Activated CD4-positive, CD25-positive, alpha-beta regulatory T cell (primary cell): ENCODE results near the gene PDZRN3.

Experiments
- DNase-seq, 4 experiments: peaks; one replicate each; lab custom pipeline; 2025; lab: John Stamatoyannopoulos, UW

Gene PDZRN3

DNA sequence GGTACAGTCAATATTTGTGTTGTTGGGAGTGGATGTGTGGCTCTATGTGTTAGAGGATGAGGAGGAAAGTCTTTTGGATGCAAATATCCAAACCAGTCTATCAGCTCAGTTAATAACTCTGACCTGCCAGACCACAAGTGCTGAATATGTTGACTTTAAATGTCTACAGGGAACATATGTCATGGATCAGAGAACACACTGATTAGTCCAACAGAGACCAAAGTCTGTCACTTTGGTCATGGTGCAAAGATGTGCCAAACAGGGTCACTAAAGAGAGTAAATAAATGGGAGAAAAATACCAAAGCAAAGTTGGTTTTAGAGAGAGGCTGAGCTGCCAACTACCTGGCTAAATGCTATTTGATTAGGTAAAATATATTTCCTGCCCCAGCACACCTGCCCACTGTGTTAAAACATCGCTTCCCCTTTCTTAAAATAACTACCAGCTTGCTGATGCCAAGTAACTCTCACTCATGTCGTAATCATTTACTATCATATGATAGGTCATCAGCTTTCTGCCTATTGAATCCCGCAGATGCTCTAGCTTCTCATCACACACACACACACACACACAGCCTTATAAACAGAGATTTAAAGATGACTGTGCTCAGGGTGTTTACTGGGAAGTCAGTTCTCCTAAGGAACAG is 173.3 kb downstream of the PDZRN3 start:
- DNase-seq, result no peak

DNA sequence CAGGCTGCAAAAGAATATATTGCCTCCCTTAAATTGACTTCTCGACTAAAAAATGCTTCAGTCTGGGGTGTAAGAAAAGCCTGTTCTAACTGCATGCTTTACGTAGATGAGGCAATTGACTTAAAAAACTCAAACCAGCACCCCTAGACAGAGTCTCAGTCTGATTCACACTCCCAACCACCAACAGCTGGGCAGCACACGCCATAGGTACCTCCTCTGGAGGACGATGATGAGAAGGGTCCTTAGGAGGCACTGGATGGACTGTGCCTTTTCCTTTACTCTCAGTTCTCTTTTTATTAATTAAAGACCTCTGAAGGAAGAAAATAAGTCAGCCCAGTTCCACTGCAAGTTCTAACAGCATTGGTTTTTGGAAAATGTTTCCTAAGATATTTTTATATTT is 175.0 kb downstream of the PDZRN3 start:
- DNase-seq, result no peak

DNA sequence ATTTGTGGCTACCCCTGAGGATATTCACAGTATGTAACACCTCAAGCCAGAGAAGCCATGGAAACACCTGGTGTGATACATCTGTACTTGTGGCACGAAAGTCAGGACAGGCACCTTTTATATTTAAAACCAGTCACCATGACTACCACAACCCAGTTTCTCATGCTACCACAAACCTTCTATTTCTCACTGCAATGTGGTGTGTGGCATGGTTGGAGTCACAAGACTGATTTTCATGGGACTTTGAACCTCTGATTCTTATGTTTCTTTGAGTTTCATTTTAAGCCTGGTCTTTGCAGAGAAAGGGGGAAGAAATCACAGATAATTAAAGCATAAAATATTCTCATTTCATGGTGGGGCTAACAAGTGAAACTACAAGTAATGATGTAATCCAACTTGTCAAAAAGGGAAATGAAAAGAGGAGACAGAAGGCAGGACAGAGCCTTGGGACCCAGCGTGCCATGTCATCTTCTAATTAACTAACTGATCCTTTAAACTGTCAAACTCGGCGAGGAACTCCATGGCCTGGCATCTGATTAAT is 175.9 kb downstream of the PDZRN3 start:
- no peak for DNase-seq

DNA sequence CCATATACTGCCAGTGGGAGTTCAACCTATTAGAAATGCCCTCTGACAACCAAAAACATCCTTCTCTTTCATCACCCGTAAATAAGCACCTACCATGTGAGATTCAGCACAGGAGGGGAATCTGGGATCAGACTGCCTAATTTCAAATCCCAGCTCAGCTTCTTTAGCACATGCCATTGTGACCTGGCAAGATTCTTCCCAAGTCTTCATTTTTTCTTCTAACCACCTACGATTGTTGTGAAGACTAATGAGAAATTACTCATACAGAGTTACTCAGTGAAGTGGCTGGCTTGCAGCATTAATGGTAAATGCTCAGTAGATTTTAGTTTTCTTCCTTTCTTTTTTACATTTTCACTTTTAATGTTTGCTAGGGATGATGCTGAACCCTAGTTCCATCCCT is 176.7 kb downstream of the PDZRN3 start:
- DNase-seq, result no peak

DNA sequence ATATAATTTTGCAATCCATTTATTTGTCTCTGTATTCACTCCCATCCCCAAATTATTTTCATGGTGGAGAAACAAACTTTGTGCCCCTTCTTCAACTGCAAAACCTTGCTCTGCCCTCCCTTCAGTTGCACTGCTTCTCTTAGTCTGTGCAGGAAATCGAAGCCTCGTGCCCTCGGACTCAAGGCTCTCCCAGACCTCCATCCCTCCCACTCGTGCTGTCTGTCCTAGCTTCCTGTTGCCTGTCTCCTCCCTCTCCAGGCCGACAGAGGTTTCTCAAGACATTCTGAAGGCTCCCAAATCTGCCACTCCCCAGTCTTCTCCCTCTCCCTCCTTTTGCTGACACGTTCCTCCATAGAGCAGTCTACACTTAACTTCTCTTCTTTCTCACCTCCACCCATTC is 177.6 kb downstream of the PDZRN3 start:
- no peak for DNase-seq

DNA sequence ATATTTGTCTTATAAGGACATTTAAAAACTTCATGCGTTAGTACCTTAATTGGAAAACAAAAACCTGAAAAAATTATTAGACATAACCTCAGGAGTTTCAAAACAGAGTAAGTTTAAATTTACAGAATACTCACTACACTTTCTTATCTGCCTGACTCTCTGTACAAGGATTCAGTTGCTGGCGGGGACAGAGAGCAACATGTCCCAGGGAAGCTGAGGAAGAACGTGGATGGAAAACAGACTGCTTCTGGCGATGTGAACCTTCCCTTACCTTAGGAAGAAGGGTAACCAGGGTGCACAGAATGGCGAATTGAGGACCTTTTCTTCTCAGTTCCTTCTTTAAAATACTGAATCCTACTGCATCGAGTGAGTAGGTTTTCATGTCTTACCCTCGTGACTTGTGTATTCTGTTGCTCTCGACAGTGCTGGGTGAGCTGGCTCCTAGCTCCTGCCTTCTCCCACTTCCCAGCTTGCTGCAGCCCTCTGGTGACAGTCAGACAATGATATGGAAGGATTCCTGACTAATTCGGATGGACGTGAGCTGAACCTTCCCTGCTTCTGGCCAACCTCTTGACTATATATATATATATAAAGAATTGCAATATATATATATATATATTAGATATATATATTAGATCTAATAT is 178.2 kb downstream of the PDZRN3 start:
- no peak for DNase-seq

DNA sequence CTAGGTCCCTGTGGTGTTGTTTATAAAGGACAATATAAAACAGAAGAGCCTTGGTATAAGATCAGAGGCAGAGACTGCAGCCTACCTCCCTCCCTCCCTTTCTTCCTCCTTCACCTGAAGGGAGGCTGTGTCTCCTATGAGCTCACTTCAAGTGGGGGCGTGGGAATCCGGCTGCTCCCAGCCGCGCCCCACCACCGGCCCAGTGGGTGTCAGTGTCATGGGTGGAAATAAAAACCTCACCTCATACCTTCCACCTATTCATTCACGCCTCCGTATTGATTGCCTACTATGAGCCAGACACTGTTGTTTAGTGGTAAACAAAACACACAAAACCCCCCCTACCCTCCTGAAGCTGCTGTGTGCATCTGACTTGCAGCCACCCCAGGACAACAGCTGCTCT is 181.9 kb downstream of the PDZRN3 start:
- no peak for DNase-seq

DNA sequence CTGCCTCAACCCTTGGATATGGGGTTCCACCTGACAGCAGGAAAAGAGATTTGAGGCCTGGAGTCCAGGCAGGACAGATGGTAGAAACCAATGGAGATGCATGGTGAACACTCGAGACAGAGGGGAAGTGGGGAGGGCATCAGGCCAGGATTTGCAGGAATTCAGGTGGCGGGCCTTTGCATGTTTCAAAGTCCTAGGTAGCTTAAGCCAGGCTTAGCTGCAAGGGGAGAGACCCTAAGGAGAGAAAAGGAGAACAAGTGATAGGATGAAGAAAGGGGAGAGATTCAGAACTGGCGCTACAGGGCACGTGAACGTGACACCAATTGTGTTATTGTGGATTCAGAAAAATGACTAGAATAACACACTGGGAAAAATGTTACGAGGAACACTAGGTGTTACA is 182.6 kb downstream of the PDZRN3 start:
- DNase-seq, result no peak

DNA sequence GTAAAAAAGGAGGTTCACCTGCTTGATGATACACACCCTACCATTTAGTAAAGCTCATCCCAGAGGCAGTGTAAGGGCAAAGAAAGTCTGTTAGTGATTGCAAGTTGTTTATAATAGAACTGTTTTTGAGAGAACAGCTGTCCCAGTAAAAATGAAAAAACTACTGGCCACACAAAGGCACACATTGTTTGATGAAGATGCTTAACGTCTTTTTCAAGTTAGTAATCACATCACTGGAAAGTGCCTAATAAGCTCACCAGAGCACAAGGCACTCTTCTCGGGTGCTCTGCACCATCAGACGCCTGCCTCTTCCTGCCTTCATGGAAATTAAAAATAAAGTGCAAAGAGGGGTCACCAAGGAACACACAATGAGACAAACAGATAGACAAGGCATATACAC is 186.9 kb downstream of the PDZRN3 start:
- DNase-seq, result no peak

DNA sequence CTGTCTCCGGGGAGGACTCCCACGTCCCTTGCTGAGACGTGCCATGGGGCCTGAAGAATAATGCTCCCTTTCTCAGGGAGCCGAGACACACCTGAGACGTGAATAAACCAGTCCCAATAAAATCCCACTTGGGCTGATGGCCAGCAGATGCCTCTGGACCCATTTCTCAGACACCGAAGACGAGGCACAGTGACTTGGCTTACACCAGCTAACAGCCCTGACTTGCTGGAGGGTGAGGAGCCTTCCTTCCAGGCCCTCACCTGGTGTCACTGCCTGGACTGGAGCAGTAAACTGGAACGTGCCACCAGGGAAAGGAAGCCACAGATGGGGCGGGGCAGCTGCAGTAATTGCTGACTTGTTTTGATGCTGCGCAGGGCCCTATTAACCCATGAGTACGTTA is 189.7 kb downstream of the PDZRN3 start:
- no peak for DNase-seq

DNA sequence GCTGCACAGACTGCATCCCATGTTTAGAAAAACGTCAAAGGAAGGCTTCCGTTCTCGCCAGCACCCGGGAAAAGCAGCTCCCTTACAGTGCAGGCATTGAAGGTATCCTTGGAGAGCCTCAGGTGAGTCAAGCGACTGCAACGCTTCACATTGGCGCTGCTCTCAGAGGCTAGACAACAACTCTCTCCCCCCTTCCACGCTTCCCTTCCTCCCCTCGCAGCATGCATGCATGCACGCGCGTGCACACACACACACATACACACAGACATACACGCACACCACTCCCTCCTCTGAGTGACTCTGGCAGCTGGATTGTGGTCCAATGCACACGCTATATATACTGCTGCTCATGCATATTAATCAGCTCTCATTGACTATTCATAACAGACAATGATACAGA is 191.1 kb downstream of the PDZRN3 start:
- no peak for DNase-seq

DNA sequence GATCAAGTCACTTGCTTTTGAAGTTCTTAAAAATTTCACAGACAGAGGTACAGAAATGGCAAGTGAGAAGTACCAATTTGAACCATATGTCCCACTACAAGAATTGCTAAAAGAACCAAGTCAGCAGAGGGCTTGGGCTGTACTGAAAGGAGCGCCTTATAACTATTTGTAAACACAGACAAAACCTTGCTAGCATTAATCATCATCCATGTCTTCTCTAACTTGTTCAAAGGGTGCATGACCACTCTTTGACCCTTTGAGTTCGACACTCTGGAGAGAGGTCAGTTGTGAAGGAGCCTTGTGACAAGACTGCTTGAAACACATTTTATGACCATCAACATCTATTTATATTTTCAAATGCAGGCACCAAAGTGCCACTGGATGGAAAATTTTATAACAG is 191.7 kb downstream of the PDZRN3 start:
- DNase-seq, result no peak

DNA sequence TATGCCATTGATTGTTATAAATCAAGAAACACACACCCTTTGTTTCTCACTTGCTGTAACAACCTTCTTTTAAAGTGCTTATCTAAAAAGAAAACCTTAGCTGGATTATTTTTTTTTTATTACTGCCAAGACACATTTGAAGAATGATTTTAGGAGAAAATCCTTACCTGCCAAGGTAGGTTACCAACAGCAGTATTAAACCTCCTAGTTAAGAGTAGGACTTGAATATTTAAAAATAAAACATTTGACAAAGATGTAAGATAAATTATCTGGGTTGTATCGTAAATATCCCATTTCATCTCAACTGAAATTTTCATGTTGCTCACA is 192.1 kb downstream of the PDZRN3 start:
- no peak for DNase-seq

DNA sequence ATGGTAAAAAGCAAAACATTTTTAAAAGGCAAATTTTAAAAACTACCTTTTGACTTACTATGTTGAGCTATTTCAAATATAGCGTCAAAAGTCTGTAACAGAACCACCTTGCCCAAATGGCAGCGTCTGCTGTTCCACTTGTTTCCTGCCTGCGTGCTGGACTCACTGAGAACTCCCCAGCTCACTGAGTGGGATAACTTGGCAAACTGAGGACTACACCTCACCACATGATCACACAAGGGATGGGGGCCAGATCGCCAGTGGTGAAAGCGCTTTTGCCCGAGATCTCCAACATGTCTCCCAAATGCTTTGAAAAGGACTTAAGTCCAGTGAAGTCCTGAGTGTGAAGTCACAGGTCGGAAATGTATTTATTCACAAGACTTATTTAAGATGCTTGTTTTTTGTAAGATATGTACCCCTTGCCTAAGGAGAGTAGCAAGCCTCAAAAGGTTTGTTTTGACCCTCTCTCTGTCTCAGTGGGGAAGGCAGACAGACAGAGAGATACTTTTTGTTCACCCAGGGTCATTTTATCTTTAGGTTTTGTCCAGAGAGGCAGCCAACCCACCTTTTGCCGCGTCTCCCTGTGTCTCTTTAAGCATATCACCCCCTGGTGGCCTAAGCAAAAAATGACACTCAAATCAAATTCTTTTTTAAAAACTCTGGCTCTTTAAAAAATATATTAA is 192.6 kb downstream of the PDZRN3 start:
- no peak for DNase-seq

DNA sequence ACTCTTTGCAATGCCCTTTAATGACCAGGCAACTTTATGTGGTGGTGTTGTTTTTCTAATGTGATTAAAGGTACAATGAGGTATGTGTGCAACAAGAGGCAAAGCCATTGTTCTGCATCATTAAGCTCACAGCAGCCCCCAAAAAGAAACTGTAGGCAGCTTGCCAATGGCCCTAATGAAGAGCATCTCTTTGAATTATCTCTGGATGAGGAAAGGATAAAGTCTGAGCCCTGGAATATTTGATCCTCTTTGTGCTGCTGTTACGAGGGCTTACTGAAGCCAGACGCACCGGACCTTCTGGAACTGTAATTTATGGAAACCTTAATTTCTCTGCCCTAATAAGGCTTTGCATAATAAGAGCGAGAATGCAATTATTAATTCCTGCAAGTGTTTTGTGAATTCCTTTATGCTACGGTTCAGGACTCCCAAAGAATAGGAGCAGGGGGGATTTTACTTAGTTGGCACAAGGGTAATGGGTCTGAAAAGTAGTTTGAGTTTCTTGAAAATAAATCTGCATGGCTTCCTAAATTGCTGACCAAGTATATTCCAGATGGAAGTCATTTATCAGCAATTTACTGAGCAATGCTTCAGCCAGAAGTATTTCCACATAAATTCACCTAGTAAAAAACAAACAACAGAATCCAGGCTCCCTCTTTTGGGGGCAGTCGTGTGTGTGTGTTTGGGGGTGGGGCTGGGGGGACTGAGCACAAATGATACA is 193.4 kb downstream of the PDZRN3 start:
- DNase-seq, result no peak

DNA sequence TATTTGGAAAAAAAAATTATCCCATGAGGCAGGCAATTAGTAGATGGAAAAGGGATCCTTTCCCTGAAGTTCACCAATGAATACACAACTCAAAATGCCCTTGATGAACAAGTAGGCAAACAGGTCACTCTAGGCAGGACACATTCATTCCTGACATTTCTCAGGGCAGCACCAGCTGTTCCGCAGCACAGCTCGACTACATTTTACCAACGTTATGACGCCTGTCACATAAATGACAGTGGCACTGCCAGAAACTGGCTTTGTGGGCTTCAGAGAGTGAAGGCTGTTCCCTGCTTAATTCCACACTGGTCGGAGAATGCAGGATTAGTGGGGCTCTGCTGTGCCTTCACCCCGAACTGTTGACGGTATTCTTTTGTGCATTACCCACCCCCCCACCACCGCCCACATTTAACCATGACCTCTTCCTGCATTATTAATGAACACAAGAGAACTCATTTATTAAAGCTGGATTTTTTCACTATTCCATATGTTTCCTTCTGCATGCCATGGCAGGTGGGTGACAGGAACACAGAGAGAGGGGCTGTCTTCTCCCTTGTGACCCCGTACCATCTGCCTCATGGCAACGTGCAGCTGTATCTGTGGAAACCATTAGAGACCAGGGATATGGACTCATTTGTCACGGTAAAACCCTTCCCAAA is 197.6 kb downstream of the PDZRN3 start:
- no peak for DNase-seq

DNA sequence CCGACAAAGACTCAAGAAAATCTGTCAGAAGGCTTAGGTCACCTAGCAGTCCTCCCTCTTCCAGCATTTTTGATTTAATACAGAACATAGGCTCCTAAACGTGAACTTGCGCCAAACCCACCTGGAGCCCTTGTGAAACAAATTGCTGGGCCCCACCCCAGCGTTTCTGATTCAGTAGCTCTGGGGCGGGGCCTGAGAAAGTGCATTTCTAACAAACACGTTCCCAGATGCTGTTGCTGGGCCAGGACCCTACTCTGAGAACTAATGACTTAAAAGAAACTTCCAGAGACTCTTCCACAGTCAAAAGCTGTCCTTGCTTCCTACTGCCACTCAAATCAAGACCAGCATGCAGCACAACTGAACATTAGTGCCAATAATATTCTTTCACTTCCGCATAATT is 198.1 kb downstream of the PDZRN3 start:
- no peak for DNase-seq

DNA sequence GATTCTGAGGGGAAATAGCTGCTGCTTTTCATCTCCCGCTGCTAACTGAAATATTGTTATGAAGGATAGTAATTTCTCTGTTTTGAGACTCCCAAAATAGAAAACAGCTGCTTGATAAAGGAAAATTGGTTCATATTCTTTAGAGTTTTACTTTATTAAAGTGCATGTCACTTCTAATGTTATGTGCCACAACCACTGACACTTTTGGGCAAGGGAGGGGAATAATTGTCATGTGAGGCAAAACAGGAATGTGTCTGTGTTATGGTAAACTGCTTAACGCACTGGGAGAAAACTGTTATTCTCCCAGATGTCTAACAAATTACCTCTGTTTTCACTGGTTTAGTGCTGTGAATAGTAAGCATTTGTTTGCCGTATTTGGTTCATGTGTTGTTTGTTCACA is 201.6 kb downstream of the PDZRN3 start:
- no peak for DNase-seq

DNA sequence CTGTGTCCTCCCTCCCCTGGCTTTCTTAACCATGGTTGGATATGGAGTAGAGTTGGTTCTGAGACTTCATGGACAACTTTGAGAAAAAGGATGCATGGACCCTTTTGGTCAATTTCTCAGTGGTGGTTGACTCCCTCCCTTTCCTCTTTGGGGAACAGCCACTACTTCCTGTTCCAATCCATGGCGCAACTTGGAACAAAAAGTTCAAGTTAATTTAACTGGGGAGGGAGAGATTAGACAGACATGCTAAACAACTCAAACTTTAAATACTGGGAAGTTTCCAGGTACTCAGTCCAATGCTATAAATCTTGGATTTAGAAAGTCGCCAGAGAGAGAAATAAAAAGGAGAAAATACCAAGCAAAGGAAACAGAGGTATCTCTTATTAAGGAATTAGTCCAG is 202.2 kb downstream of the PDZRN3 start:
- DNase-seq, result no peak

DNA sequence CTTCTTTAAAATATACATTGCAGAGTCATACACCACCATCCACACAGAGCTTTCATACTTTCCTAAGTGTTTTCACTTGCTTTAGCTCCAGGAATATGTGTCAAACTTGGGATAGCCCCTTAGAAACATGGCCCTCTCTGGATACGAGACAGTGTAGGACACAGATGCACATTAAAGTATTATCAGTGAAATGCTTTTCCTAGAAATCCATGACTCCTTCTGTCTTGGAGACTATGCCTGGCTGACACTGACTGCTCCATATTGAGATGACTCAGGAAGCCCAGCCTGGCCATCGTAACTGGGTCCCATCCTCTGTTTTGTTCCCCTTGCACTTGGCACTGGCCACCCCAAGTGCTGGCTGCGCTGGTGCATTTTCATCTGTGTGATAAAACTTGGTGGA is 204.8 kb downstream of the PDZRN3 start:
- no peak for DNase-seq

DNA sequence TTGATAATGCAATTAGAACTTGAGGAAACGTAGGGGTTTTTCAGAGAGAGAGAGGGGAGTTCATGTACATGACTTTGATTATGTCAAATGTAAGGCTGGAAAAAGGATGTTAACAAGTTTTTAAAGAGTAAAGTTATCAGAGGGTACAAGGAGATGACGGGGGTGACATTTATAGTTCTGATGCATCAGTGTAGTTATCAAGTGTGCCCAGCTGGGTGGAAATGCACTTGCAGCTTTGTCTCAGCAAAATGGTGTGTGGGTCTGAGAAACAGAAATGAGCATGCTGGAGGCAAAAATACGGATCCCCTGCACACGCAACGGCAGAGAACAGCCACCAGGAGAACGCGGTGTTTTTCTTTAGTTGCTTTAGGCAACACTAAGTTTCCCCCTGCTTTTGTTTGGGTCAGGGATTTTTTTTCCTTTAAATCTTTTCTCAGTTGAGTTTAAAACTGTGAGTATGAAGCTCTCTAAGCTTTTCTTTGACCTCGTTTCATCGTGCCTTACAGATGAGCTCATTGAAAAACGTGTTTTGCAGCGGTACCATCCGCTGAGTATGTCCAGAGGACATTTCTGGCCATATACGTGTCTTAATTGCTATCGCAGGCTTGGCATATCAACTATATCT is 205.4 kb downstream of the PDZRN3 start:
- DNase-seq, result no peak

DNA sequence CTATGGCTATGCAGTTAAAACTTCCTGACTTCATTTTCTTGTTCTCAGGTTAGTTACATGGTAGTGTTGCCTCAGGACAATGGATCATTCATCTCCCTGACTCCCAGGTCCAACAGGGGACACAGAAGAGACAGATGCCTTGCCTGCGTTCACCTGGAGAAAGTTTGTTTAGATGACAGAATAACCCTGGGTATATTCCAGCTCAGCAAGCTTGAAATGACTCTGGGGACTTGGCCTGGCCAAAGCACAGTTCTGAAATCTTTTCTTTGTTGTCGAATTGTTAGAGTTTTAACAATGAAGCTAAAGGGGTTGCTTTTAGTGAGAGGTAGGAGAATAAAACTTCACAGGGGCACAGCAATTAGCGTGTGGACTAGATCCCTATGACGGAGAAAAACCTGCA is 206.1 kb downstream of the PDZRN3 start:
- no peak for DNase-seq
